Gastroesophageal sphincter (tissue), 2 donors: ENCODE results near the gene PNPLA8.

Experiments
- EP300 ChIP-seq: sonication (generic); formaldehyde crosslinking; IDR thresholded peaks from one replicate; pipeline ENCODE4 v1.6.1; 2017; ENCODE audit warnings: antibody characterized with exemption, mild to moderate bottlenecking
- POLR2A ChIP-seq, 2 donors: fragments of 450-650 bp; IDR thresholded peaks; one replicate each; pipeline ENCODE4 v1.6.1; 2017; ENCODE audit warnings: antibody characterized with exemption in 2 of 2, mild to moderate bottlenecking in 2 of 2, moderate library complexity in 1 of 2
- POLR2AphosphoS5 ChIP-seq: sonication (generic); formaldehyde crosslinking; IDR thresholded peaks from one replicate; pipeline ENCODE4 v1.6.1; 2017; ENCODE audit warnings: antibody characterized with exemption

GRCh38 chr7:108440613-108441012 is 85.3 kb downstream of the PNPLA8 start:
- no peak for TF ChIP-seq POLR2A (IDR thresholded peaks at IDR 0.05)
- no peak for TF ChIP-seq POLR2AphosphoS5
- no peak for TF ChIP-seq EP300
